ENCODE data around the gene NPDC1.

DNA sequence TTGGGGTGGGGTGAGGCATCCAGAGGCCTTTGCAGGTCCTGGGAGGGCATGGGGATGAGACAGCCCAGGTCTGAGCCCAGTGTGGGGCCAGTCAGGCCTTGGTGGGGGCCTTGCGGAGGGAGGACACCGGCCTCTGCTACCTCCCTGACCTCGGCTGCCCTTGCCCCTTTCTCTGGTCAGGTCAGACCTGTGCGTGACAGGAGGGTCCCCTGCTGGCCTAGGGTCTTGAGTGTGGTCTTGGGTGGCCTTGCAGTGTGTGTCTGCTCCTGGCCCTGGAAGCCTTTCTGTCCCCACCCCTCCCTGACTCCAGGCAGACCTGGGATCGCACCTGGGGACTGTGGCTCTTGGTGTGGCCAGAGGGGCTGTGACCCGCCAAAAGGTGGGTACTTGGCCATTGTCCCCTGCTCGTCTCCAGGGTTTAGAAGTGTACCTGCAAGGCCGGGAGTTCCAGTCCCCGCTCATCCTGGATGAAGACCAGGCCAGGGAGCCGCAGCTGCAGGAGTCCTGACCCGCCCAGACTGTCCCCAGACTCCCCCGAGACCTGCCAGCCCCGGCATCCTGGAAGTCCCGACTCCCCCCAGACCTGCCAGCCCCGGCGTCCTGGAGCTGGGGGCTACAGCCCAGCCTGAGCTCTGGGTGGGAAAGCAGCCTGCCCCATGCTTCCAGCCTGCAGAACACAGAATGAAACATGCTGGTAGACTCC is 36.4 kb upstream of the NPDC1 start:
- TF ChIP-seq, protein P1, sequence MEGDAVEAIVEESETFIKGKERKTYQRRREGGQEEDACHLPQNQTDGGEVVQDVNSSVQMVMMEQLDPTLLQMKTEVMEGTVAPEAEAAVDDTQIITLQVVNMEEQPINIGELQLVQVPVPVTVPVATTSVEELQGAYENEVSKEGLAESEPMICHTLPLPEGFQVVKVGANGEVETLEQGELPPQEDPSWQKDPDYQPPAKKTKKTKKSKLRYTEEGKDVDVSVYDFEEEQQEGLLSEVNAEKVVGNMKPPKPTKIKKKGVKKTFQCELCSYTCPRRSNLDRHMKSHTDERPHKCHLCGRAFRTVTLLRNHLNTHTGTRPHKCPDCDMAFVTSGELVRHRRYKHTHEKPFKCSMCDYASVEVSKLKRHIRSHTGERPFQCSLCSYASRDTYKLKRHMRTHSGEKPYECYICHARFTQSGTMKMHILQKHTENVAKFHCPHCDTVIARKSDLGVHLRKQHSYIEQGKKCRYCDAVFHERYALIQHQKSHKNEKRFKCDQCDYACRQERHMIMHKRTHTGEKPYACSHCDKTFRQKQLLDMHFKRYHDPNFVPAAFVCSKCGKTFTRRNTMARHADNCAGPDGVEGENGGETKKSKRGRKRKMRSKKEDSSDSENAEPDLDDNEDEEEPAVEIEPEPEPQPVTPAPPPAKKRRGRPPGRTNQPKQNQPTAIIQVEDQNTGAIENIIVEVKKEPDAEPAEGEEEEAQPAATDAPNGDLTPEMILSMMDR (conservative IDR thresholded peaks at IDR 0.05; ENCODE audit: low read depth, low read length): no peak
- TF ChIP-seq EZH2 (IDR thresholded peaks at IDR 0.05; ENCODE audit: low read length, unreplicated experiment): no peak
- TF ChIP-seq EZH2phosphoT487 (IDR thresholded peaks at IDR 0.05; ENCODE audit: borderline replicate concordance, low read length): no peak
